GM19025 (cell line): ENCODE measurements around the gene CHST13.

Experiments
- ATAC-seq: cut with Tn5 transposase; IDR thresholded peaks from one replicate; pipeline ENCODE4 v1.9.1; 2021; ENCODE audit warnings: mild to moderate bottlenecking, low read depth, moderate library complexity; ENCODE audit not compliant: unreplicated experiment

The CHST13 gene

DNA sequence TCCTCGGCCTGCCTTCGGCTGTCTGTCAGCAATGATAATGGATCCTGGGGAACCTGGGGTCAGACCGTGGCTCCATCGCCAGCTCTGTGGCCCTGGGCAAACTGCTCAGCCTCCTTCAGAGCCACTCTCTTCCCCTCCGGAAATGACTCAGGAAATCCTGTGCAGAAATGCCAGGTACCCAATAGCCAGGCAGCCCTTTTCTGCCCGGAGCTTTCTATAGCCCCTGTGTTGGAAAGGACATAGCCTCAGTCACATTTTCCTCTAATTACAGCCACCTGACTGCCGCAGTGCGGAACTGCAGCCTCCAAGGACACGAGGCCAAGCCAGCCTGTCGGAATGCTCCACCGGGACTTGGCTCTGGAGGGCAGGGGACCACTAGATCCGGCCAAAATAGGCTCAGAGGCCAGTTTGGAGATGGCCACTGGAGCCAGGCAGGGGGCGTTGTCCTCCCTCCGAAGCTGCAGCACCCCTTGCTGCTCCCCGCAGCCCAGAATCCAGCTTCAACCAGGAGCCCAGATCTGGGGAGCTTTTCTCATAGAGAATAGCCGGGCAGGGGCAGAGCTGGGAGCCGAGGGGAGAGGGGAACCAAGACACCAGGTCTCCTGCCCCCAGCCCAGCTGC is 36.7 kb upstream of the CHST13 start:
- ATAC-seq = no peak

DNA sequence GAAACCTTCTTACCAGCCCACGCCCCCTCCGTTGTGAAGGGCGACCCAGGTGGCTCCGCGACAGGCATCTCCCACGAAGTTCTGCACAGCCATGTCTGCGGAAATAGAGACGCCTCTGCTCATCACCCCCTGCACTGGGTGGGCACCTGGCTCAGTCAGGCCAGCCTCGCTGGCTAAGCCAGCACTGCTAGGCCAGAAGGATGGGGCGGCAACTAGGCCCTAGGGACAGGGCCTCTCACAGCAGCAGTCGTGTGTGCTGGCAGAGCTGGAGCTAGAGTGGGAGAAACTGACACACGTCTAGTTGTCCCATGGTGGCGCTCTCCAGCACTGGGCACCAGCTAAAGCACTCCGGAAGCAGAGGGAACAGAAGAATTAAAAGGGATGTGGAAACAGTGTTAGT is 35.8 kb upstream of the CHST13 start:
- no peak for ATAC-seq

DNA sequence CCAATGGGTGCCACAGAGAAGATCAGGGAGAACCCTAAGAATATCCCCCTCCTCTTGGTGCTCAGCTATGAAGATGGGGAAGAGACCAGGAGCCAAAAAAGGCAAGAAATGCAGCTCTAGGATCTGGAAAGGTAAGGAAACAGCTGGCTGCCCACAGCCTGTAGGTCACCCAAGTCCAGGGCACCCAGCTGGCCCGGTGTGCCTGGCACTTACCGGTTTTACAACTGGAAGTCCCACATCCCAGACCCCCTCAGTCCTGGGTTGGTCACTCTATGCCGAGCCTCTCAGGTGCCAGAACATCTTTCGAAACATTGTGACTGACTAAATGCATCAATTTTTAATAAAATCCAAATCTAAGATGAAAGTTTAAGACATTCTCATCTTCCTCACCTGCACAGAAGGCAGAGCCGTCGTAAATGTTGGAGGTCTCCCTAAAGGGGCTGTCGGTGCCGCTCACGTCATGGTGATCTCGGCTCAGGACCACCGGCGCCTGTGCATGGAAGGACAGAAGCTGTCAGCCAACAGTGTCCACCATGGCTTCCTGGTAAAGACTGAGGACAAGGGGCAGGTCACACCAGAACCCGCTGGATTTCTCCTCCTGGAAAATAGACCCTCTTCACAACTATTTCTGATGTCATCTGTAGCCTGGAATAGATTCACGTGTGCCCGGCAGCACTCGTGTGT is 34.9 kb upstream of the CHST13 start:
- no peak for ATAC-seq

DNA sequence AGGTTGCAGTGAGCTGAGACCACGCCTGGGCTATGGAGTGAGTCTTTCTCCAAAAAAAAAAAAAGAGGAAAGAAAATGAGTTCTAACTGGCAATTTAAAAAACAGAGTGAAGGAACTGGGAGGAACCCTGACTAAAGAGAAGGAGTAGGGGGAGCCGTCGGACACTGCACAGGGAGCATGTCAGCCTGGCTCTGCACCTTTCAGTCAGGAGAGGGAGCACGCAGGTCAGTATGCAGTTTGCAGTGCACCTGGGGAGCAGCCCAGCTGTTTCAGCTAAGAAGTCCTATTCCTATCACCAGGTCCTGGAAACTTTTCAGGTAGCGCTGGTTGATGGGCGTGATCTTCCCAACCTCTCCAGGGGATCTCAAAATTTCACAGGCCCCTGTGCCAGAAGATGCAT is 33.3 kb upstream of the CHST13 start:
- ATAC-seq = no peak

GRCh38 chr3:126491221-126492013 is 32.5 kb upstream of the CHST13 start:
- ATAC-seq = no peak

DNA sequence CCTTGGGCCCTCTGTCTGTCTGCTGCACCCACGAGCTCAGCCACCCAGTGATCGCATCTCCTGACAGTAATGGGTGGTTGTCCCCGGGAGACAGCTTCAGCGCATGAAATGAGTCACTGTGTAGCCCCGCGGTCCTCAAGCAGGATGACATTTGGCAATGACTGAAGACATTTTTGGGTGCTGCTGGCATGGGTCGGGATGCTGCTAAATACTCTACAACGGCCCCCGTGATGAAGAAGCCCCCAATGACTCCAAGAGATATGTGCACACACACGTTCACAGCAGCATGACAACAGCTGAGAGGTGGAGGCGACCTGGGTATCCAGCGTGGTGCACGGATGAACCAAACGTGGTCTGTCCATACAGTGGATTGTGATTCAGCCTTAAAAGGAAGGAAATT is 30.9 kb upstream of the CHST13 start:
- ATAC-seq = no peak

DNA sequence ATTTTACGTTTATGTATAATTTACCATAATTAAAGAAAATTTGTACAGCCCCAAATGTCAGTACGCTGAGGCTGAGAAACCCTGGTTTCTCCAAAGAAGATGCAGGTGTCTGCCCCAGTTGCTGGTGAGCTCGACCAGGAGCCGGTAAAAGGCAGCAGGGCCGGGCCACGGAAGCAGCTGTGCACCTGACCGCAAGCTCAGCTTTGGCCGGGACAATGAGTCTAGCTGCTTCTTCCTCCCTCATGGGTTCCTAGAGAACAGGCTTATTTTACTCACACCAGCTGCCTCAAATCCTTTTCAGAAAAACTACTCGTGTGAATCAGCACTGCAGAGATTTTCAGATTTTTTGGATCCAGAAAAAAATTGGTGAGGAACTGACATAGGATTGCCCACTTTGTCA is 30.2 kb upstream of the CHST13 start:
- ATAC-seq = no peak

- ATAC-seq = no peak
These were observed 29.6 kb upstream of the CHST13 start for GRCh38 chr3:126494204-126494969.

DNA sequence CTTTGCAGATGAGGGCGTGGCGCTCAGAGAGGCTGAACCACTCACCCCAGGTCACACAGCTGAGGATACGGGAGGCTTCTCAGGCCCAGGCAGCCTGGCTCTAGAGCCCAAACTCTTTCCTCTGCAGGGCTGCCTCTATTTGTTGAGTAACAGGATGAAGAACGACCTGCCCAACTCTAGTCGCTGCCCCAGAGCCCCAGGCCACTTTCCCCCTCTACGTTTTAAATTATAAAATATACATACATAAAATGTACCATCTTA is 29.1 kb upstream of the CHST13 start:
- ATAC-seq = no peak

- no peak for ATAC-seq
These were observed 28.2 kb upstream of the CHST13 start for GRCh38 chr3:126495786-126496185.

DNA sequence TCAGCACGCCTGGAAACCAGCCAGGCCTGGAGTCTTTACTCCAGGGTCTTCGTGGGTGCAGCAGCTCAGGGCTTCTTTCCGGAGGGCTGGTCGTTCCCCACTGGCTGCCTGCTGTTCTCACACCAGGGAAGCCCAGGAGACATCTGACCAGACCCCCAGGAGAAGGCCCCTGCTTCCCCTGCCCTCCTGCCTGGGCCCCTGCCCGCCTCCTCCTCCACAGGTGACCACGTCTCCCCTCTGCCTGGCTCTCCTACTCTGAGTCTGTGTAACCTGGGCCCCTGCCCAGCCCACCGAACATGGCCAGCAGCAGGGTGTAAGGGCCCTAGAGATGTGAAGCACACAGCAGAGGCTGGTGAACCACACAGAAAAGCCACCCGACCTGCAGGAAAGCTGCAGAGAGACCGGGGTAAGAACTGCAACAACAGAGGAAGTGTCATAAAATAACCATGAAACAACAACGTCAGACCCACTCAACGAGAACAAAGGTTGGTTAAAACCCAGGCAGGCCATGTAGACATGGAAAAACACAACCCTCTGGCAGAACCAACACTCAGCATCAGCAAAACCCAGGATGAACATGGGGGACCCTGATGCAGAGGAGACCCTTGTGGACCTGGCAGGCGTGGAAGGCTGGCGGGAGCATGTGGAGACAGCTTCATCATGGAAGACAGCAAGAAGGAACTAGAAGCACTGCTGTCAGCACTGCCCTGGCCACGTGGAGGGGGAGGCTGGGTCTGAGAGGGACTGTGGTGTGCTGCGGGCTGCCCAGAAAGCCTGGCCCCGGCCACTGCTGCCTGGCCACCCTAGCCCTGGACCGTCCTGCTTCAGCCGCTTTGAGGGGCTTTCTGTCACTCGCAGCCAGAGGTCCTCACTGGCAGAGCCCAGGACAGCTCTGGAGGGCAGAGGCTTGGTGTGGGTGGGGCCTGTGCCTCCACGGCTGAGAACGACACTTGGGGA is 26.8 kb upstream of the CHST13 start:
- no peak for ATAC-seq

- ATAC-seq = no peak
These were observed 26.0 kb upstream of the CHST13 start for GRCh38 chr3:126497956-126498355.

DNA sequence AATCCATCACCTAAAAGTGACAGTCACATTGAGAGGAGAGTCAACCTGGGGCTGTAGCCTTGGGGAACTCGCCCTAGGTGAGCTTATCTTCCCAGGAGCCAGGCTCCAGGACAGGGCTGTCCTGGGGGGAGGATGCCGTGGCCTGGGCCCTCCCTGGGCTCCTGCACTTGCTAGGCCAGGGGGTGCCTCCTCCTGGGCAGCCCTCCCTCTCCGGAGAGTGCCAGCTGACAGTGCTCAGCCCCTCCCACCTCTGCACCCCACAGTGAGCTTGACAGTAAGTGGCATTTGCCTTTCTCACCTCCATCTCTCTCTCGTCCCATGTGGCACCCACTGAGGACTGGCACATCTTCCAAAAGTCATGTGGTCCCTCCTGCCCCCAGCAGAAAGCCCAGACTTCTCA is 25.5 kb upstream of the CHST13 start:
- no peak for ATAC-seq

DNA sequence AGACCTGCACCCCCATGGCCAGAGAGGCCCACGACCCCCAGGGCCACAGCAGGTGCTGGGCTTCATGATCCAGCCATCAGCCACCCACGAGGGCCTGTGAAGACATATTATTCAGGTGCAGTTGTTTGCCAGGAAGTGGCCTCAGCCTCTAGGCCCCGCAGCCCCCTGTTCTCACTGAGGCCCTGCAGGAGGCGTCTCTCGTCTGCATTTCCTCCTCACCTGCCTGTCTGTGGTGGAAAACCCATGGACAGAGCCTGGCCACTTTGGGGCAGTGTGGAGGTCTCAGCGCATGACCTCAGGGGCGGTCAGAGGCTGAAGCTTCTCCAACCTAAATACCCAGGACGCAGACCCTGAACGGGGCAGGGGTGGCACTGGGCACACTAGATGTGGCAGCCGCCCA is 25.0 kb upstream of the CHST13 start:
- no peak for ATAC-seq

DNA sequence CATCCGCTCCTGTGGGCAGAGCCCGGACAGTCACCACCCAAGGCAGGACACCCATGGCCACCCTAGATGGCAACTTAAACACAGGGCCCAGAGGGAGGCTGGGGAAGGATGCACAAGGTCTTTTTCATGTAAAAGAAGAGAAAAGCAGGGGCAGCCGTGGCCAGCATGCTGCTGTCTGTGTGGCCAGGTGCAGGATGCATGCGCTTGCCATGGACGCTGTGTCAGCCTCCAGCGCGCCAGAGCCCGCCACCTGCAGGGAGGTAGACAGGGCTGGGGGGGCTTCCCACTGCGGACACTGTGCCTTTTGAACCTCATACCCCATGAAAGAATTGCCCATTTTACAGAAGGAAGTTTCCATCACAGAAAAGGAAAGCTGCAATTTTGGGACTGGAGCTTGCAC is 24.6 kb upstream of the CHST13 start:
- no peak for ATAC-seq

DNA sequence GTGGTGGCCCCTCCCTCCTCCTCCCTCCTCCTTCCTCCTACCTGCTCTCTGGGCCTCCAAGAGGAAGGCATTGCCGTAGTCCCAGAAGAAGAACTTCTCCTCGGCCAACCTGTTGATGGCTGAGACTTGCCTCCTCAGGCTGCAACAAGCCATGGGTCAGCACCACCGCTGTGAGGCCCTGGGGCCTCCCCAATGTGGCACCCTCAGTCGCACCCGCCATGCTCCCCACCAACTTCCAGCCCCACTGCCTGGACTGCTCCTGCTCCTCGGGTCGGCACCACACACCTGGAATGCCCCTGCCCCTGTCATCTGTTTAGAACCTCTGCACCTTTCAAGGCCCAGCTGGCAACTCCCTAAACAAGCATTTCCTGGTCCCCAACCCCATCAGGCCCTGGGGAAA is 23.9 kb upstream of the CHST13 start:
- no peak for ATAC-seq

GRCh38 chr3:126501054-126501453 is 22.9 kb upstream of the CHST13 start:
- no peak for ATAC-seq

DNA sequence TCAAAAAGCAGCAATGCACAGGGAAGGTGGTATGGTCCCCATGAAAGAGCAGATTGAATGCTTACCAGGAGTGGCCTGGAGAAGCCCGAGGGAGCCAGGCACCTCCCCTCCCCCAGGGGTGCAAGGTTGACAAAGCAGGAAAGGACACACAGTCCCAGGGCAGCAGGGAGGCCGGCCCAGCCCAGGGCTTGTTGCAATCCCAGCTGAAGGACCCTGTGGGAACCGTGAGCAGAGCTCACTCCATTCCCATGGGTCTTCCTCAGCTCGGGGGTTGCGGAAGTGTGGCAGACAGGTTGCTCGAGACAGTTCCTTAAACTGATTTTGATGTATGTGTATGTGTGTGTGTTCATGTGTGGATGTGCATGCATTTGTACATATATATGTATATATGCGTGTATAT is 22.2 kb upstream of the CHST13 start:
- ATAC-seq = no peak

GRCh38 chr3:126502656-126503055 is 21.3 kb upstream of the CHST13 start:
- no peak for ATAC-seq

GRCh38 chr3:126503701-126504100 is 20.3 kb upstream of the CHST13 start:
- no peak for ATAC-seq
